Esophagus squamous epithelium (tissue), 5 donors: ENCODE results near the gene HOOK2. TPM values are rescaled to one million over a fixed set of nuclear protein-coding genes. Genes with fewer than 3 reads are reported as not detected.
A peak's percentile ranks its signal among the peaks of the same experiment; 100 is the strongest.

Experiments
- DNase-seq: peaks from one replicate; lab custom pipeline; 2025; lab: John Stamatoyannopoulos, UW
- H3K27ac ChIP-seq, 4 donors: fragments of 200-600 bp; sonication (generic); one replicate each; pipeline ENCODE4 v1.5.1; 2016 to 2019; ENCODE audit warnings: mild to moderate bottlenecking in 1 of 4
- H3K27me3 ChIP-seq, 4 donors: fragments of 200-600 bp; sonication (generic); 1 replicate in 3 of 4; 2 replicates in 1 of 4; pipeline versions ENCODE4 v1.5.1 to v1.6.0; 2017 to 2021; ENCODE audit warnings: antibody characterized with exemption in 1 of 4
- H3K36me3 ChIP-seq, 3 donors: fragments of 200-600 bp; sonication (generic); one replicate each; pipeline ENCODE4 v1.5.1; 2016 to 2019
- H3K4me1 ChIP-seq, 3 donors: fragments of 200-600 bp; sonication (generic); one replicate each; pipeline ENCODE4 v1.5.1; 2017 to 2019
- H3K4me3 ChIP-seq, 4 donors: fragments of 200-600 bp; sonication (generic); 1 replicate in 3 of 4; 2 replicates in 1 of 4; pipeline ENCODE4 v1.5.1; 2016 to 2019; ENCODE audit warnings: mild to moderate bottlenecking in 2 of 4, moderate library complexity in 1 of 4
- H3K9me3 ChIP-seq, 3 donors: fragments of 200-600 bp; sonication (generic); one replicate each; pipeline ENCODE4 v1.5.1; 2016 to 2019
- CTCF ChIP-seq, 6 experiments: fragments of 450-650 bp in 4 of 6; fragments of 200-600 bp in 2 of 6; sonication (generic) in 2 of 6; IDR thresholded peaks; one replicate each; pipeline ENCODE4 v1.5.1; 2016 to 2019; ENCODE audit warnings: antibody characterized with exemption in 6 of 6, mild to moderate bottlenecking in 4 of 6, moderate library complexity in 4 of 6
- POLR2A ChIP-seq, 4 donors: fragments of 450-650 bp; IDR thresholded peaks; one replicate each; pipeline ENCODE4 v1.6.1; 2017; ENCODE audit warnings: antibody characterized with exemption in 4 of 4, mild to moderate bottlenecking in 4 of 4, moderate library complexity in 3 of 4
- WGBS, 2 donors: methylation state at CpG; one replicate each; pipeline ENCODE4 v1.1.5; 2018; 5-methylcytosine and 5-hydroxymethylcytosine counted together
- intact Hi-C: fragments of 100-400 bp; cut with DNase I; formaldehyde crosslinking; loops from one replicate; pipeline ENCODE4 v1.15.0; 2022
- total RNA-seq, 4 donors: library from RNA; depleted of rRNA; stranded (reverse); fragments of >200 nt; gene quantifications; one replicate each; pipeline ENCODE4 v1.1.0, GENCODE V29; 2016
- donor health status: DM: yes; HTN: yes; CAD: no.

HOOK2 gene
- total RNA-seq, 4 donors from 2014 or later = 41.4 to 76.5 (median 61.6) TPM

- peaks cover 66 to 86% (median 81%) of the 10 kb centered on the region in 3 donors for H3K4me1 ChIP-seq
- 59 to 79% methylated on average over 7 to 10 of the region's 10 CpGs for WGBS, 2 donors
Observed at GRCh38 chr19:12787458-12787857, 12.1 kb upstream of the HOOK2 start.

DNA sequence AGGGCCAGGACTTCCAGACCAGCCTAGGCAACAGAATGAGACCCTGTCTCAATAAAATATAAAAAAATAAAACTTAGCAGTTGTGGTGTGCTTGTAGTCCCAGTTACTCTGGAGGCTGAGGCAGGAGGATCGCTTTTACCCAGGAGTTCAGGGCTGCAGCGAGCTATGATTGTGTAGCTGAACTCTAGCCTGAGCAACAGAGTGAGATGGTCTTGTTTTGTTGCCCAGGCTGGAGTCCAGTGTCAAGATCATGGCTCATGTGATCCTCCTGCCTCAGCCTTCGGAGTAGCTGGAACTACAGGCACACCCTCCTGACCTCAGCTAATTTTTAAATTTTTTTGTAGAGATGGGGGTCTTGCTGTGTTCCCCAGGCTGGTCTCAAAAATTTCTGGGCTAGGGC, 11.6 kb upstream of the HOOK2 start:
- Histone ChIP-seq H3K36me3 (peaks cover 0 to 1% (median 0%) of the 10 kb centered on the region in 3 donors), H3K27me3 (no peaks in the 10 kb centered on the region), H3K4me1 (peaks cover 68 to 91% (median 82%) of the 10 kb centered on the region in 3 donors), H3K4me3 (peak overlapping the region in 2 of 4 donors; percentile 10 to 17), H3K9me3 (no peaks in the 10 kb centered on the region), H3K27ac (peak overlapping the region; percentile 99)
- intact Hi-C loops = no loop called here
- TF ChIP-seq CTCF (IDR thresholded peaks at IDR 0.05) = no peak
- TF ChIP-seq POLR2A (IDR thresholded peaks at IDR 0.05) = no peak
- no peak for DNase-seq
- 75 to 88% methylated on average over 3 of the region's 3 CpGs for WGBS, 2 donors

More at GRCh38 chr19:12787458-12787857, 12.1 kb upstream of the HOOK2 start:
- DNase-seq = no peak
- no peak for TF ChIP-seq CTCF (IDR thresholded peaks at IDR 0.05)
- TF ChIP-seq POLR2A (IDR thresholded peaks at IDR 0.05) = no peak
- Histone ChIP-seq H3K27ac (peak overlapping the region; percentile 99), H3K4me3 (no peak overlapping the region), H3K9me3 (no peaks in the 10 kb centered on the region), H3K27me3 (no peaks in the 10 kb centered on the region), H3K36me3 (peaks cover 0 to 6% (median 0%) of the 10 kb centered on the region in 3 donors)
- intact Hi-C loops = no loop called here

- Histone ChIP-seq H3K4me3 (peak overlapping the region in 3 of 4 donors; percentile 10 to 22 (median 17)), H3K9me3 (no peaks in the 10 kb centered on the region), H3K27ac (peak overlapping the region; percentile 99), H3K4me1 (peaks cover 74 to 98% (median 88%) of the 10 kb centered on the region in 3 donors), H3K27me3 (no peaks in the 10 kb centered on the region), H3K36me3 (no peaks in the 10 kb centered on the region)
- peak; percentile 50 for DNase-seq
- TF ChIP-seq CTCF (IDR thresholded peaks at IDR 0.05) (no peak), POLR2A (IDR thresholded peaks at IDR 0.05) (peak in 1 of 4 donors; percentile 31)
- 0 to 26% methylated on average over 1 to 4 of the region's 18 CpGs for WGBS, 2 donors
- intact Hi-C loops = no loop called here
Observed at GRCh38 chr19:12786141-12786870, 11.0 kb upstream of the HOOK2 start.

GRCh38 chr19:12785431-12786031, 10.2 kb upstream of the HOOK2 start:
- no peak for DNase-seq
- intact Hi-C loops = no loop called here
- Histone ChIP-seq H3K27ac (peak overlapping the region; percentile 99), H3K4me1 (peaks cover 74 to 93% (median 82%) of the 10 kb centered on the region in 3 donors), H3K36me3 (no peaks in the 10 kb centered on the region), H3K4me3 (peak overlapping the region in 3 of 4 donors; percentile 10 to 22 (median 17)), H3K9me3 (no peaks in the 10 kb centered on the region), H3K27me3 (no peaks in the 10 kb centered on the region)
- TF ChIP-seq POLR2A (IDR thresholded peaks at IDR 0.05) (no peak), CTCF (IDR thresholded peaks at IDR 0.05) (no peak)
- WGBS, 2 donors = 64 to 65% methylated on average over 3 of the region's 4 CpGs

DNA sequence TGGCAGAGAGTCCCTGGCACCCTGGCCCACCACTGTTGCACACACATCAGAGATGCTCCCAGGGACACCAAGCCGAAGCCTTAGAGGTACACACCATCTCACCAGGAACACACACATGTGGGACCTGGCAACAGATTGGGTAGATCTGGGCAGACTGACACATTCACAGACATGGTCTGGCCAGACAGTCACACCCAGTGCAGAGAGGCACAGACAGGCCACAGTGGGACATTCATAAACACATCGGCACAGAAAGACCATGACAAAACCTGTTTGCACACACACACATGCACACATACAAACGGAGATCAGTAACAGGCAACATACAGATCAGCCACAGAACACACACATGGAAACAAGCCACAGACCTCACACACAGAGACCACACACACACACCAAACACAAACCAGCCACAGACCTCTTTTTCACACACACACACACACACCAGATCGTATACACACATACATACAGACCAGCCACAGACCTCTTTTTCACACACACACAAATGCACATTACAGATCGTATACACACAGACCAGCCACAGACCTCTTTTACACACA, 9.6 kb upstream of the HOOK2 start:
- H3K4me3 ChIP-seq = peak overlapping the region in 2 of 4 donors; percentile 22 to 58
- TF ChIP-seq POLR2A (IDR thresholded peaks at IDR 0.05) = no peak
- no peak for TF ChIP-seq CTCF (IDR thresholded peaks at IDR 0.05)
- peak overlapping the region; percentile 99 for H3K27ac ChIP-seq
- intact Hi-C loops = no loop called here
- H3K4me1 ChIP-seq = peaks cover 74 to 89% (median 79%) of the 10 kb centered on the region in 3 donors
- no peaks in the 10 kb centered on the region for H3K27me3 ChIP-seq
- H3K9me3 ChIP-seq = no peaks in the 10 kb centered on the region
- no peaks in the 10 kb centered on the region for H3K36me3 ChIP-seq
- WGBS, 2 donors = 36 to 49% methylated on average over 5 of the region's 5 CpGs
- DNase-seq = no peak
